GM21447 (cell line): ENCODE results near the gene RPL39.
"Not testable (repeated sequence)": the region's sequence is repeated elsewhere in the genome, so short reads cannot be mapped to it uniquely, and the experiment has no call there.

Experiments used
- ATAC-seq: cut with Tn5 transposase; IDR thresholded peaks from one replicate; pipeline ENCODE4 v1.9.1; 2021; ENCODE audit not compliant: unreplicated experiment

Gene RPL39

DNA sequence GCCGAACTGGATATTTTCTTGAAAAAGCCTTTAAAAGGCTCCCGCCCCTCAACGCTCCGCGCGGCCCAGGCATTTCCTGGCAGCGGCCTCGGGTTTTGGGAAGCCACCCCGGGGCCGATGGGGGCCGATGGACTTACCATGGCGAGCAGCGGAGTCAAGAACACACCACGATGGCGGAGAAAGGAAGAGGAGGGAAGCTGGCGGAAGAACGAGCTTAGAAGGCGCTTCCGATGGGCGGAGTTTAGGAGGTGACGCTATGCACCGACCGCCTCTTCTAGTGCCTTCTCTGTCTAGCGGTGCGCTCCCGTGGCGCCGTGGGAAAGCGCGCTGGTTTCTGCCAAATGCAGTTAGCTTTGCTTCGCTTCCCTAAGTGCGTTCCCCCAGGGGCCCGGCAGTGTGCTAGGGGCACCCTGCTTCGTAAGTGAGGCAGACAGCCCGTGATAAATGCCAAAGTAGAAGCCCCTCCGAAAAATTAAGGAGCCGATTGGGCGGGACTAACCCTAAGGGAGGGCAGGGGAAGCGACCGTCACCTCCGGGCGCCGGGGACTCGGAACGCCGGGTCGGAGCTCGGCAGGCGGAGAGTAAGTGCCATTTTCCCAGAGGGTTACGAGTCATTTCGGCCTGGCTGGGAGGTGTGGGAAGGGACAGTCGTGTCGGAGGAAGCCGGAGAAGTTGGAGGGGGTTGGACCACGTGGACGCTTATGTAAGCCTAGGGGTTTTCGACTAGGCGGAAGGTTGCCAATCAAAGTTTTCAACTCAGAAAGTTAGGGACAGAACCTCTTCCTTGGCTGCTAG is at the start of gene RPL39:
Gene RPL39 (minus strand): TSS at position 194 of the 795 bp plus-strand sequence. CDS start 54 bp downstream, at position 140.
- ATAC-seq: peak; percentile 84

DNA sequence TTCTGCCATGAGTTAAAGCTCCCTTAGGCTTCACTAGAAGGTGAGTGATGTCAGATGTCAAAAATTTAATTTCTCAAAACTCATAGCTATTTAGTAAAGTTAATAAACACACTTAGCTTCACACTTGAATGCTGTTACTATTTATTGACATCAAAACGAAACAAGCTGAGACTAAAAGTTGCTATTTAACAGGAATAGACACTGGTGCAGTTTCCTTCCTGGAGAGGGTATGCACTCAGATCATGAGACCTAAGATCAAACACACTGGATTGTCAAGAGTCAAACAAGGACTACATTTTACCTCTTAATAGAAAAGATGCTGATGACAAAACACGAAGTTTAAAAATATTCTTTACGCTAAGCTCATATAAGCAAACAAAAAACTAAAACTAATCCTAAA is 42.5 kb upstream of the RPL39 start:
- ATAC-seq: no peak

DNA sequence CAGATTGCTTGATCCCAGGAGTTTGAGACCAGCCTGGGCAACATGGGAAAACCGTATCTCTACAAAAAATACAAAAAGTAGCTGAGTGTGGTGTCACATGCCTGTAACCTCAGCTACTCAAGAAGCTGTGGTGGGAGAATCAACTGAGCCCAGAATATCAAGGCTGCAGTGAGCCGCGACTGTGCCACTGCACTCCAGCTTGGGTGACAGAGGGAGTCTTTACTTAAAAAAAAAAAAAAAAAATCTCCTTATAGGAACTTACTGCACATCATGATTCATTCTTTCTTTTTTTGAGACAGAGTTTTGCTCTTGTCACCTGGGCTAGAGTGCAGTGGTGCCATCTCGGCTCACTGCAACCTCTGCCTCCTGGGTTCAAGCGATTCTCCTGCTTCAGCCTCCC is 37.0 kb upstream of the RPL39 start:
- no peak for ATAC-seq

DNA sequence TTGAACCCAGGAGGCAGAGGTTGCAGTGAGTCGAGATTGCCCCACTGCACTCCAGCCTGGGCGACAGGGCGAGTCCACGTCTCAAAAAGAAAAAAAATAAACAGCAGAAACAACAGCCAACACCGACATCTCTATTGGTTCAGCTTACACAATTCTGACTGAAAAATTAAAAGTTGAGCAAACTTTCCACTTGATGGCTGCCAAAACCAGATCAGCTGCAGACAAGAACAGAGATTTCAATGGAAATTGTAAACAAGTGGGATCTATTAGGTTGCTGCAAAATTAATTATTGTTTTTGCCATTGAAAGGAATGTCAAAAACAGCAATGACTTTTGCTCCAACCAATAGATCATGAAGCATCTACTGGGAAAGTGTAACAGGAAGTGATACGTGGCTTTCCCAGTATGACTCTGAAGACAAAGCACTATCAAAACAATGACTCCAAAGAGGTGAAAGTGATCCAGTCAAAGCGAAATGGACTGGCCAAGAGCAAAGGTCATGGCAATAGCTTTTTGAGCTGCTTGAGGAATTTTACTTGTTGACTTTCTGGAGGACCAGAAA is 35.0 kb upstream of the RPL39 start:
- no peak for ATAC-seq

DNA sequence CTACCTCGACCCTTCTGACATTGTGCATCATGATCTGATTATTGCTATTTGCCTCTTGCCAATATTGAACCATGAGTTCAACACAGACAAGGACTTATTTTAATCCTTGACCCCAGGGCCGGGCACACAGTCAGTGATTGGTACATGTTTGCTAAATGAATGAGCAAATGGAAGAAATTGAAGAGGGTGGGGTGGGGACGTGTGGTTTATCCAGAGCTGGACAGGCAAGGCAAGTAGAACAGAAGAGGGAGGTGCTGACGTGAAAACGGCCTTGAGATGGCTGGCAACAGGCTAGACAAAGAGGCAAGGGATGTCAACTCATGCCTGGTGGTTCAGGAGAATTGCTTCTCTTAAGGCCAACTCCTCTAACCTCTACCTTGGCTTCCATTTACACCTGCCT is 32.8 kb upstream of the RPL39 start:
- not testable (repeated sequence) for ATAC-seq

DNA sequence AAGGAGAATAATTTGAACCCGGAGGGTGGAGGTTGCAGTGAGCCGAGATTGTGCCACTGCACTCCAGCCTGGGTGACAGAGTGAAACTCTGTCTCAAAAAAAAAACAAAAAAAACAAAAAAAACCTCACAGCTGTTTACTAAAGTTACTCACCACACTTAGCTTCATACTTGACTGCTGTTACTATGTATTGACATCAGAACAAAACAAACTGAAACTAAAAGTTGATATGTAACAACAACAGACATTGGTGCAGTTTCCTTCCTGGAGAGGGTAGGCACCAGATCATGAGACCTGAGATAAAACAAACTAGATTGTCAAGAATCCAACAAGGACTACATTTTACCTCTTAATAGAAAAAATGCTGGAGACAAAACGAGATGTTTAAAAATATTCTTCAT is 30.3 kb upstream of the RPL39 start:
- ATAC-seq: peak; percentile 99

DNA sequence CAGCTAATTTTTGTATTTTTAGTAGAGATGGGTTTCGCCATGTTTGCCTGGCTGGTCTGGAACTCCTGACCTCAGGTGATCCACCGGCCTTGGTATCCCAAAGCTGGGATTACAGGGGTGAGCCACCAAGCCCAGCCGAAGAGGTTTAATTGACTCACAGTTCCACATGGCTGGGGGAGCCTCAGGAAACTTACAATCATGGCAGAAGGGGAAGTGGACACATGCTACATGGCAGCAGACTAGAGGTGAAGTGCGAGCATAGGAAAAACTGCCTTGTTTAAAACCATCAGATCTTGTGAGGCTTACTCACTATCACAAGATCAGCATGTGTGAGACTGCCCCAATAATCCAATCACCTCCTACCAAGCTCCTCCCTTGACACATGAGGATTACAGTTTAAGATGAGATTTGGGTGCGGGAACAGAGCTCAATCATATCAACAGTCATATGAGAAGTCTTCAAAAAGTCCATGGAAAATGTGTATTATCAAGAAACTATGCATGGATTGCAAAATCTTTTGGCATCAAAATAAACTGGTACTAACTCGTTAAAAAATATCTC is 25.8 kb upstream of the RPL39 start:
- no peak for ATAC-seq

DNA sequence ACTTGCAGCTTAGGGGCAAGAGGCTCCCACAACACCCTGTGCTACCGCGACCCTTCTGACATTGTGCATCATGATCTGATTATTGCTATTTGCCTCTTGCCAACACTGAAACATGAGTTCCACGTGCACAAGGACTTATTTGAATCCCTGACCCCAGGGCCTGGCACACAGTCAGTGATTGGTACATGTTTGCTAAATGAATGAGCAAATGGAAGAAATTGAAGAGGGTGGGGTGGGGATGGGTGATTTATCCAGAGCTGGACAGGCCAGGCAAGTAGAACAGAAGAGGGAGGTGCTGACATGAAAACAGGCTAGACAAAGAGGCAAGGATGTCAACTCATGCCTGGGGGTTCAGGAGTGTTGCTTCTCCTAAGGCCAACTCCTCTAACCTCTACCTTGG is 24.9 kb upstream of the RPL39 start:
- ATAC-seq: no peak

DNA sequence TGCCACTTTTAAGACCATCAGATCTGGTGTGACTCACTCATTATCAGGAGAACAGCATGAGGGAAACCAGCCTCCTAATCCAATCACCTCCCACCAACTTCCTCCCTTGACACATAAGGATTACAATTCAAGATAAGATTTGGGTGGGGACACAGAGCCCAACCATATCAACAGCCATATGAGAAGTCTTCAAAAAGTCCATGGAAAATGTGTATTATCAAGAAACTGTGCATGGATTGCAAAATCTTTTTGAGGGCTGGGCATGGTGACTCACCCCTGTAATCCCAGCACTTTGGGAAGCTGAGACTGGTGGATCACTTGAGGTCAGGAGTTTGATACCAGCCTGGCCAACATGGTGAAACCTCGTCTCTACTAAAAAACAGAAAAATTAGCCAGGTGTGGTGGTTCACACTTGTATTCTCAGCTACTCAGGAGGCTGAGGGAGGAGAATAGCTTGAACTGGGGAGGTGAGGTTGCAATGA is 17.8 kb upstream of the RPL39 start:
- ATAC-seq: no peak

DNA sequence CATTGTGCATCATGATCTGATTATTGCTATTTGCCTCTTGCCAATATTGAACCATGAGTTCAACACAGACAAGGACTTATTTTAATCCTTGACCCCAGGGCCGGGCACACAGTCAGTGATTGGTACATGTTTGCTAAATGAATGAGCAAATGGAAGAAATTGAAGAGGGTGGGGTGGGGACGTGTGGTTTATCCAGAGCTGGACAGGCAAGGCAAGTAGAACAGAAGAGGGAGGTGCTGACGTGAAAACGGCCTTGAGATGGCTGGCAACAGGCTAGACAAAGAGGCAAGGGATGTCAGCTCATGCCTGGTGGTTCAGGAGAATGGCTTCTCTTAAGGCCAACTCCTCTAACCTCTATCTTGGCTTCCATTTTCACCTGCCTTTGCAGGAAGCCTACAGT is 17.0 kb upstream of the RPL39 start:
- ATAC-seq: not testable (repeated sequence)

DNA sequence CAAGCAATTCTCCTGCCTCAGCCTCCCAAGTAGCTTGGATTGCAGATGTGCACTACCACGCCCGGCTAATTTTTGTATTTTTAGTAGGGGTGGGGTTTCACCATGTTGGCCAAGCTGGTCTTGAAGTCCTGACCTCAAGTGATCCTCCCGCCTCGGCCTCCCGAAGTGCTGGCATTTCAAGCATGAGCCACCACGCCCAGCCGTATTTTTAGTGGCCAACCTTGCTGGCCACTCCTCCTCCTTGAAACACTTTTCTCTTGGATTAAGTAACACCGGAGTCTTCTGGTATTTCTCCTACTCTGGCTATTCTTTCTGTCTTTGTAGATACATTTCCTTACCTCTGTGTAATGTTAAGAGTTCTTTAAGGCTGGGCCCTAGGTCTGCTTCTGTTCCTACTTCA is 11.1 kb upstream of the RPL39 start:
- ATAC-seq: no peak

DNA sequence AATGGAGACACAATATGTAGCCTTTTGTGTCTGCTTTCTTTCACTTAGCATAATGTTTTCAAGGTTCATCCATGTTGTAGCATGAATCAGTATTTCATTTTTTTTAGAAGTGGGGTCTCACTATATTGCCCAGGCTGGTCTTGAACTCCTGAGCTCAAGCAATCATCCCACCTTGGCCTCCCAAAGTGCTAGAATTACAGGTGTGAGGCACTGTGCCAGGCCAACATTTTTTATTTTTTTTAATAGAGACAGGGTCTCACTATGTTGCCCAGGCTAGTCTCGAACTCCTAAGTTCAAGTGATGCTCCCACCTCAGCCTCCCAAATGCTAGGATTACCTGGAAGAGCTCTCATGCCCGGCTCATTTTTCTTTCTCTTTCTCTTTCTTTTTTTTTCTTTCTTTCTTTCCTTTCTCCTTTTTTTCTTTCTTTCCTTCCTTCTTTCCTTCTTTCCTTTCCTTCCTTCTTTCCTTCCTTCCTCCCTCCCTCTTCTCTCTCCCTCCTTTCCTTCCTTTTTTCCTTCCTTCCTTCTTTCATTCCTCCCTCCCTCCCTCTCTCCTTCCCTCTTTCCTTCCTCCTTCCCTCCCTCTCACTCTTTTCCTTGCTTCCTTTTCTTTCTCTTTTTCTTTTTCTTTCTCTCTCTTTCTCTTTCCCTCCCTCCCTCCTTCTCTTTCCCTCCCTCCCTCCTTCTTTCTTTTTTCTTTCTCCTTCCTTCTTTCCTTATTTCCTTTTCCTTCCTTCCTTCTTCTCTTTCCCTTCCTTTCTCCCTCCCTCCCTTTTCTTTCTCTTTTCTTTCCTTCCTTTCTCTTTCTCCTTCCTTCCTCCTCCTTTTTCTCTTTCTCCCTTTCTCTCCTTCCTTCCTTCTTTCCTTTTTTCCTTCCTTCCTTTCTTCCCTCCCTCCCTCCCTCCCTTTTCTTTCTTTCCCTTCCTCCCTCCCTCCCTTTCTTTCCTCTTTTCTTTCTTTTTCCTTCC is 10.1 kb upstream of the RPL39 start:
- no peak for ATAC-seq

DNA sequence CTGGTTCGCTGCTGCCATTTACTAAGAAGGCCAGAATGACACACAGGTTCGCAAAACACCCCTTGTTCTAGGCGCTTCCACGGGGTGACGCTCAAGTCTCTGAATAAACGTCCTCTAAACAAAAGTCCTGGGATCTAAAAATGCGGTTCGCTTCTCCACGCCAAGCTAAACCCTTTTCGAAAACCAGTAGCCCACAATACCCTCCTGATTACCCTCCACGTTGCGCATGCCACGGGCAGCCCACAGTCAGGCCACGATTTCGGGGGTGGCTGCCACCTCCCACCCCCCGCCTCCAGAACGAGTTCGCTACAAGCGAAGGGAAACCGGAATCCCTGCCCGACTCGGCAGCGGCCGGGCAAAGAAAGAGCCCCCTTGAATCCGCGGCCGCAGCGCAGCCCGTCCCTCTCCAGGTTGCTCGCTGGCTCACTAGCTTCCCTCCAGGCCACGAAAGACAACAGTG is 423 bp downstream of the RPL39 start:
- peak; percentile 24 for ATAC-seq

DNA sequence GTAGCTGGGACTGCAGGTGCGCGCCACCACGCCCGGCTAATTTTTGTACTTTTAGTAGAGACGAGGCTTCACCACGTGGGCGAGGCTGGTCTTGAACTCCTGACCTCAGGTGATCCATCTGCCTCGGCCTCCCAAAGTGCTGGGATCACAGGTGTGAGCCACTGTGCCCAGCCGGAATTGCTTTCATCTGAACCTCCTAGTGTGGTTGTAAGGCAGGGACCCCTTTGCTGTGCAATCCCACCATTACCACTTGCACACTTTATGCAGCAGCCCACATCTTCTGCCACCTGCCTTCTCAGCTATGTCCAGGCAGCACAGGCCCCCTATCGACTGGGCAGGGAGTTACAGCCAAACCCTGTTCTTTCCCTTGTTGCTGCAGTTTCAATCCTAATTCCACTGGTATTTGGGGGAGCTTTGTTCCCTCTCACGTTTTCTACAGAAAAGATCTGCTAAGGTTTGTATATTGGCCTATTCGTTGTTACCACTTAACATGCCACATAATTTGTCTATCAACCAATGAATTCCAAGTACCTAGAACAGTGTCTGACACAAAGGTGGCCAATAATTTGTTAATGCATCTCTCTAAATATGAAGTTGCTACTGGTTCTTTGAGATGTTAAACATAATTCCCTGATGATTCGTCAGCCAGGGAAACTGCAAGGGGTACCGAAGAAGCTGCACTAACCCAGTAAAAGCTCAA is 6.5 kb downstream of the RPL39 start:
- ATAC-seq: no peak

DNA sequence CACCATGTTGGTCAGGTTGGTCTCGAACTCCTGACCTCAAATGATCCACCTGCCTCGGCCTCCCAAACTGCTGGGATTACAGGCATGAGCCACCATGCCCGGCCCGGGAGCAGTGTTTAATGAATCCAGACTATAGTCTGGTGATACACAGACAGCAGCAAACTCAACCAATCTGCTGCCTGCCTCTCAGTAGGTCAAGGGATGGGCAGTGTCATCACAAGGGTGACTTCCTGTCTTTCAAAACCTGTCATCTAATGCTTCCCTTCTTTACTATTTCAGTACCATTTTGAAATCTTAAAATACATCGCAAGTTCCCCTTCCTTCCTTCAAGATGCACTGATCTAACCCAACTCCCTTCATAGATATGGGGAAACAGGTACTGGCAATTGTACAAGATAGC is 8.4 kb downstream of the RPL39 start:
- no peak for ATAC-seq

DNA sequence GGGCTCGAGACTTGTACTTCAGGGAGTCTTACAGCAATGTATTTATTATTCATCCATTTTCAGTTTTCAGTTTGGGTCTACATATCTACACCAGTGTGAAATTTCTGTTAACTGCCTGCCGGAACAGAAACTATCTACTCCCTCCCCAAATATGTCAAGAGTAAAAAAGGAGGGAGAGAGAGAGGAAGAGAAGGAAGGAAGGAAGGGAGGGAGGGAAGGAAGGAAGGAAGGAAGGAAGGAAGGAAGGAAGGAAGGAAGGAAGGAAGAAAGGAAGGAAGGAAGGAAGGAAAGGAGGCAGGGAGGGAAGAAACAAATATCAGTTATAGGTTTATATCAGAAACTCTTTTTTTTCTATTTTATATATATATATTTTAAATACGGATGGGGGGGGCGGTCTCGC is 12.6 kb downstream of the RPL39 start:
- no peak for ATAC-seq

DNA sequence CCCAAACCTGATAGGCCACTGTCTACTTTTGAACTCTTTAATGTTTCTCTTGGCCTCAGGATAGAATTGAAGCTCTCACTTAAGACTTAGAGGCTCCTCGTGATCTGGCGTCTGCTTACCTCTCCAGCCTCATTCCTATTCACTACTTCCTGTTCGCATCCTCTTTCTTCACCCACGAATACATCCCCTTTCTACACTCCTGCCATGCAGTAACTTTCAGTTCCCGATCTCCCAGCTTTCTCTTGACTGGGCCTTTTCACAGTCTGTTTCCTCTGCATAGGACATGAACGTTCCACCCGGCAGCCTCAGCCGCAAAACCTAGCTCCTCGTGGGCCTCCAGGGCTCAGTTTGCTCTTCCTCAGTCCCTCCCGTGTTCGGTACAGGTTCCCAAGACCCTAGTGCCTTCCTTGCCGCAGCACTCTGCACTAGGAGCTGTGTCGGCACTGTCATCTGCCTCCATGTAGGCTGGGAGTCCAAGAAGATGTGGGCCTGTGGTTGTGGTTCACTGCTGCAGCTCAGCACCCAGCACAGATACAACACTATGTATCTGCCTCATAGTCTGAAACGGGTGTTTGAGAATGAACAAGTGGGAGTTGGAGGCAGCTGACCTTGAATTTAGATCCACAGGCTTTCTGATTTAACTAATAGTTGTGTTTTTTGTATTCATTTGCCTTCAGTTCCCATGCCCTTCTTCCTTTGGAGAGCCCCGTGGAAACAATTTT is 15.8 kb downstream of the RPL39 start:
- ATAC-seq: no peak

DNA sequence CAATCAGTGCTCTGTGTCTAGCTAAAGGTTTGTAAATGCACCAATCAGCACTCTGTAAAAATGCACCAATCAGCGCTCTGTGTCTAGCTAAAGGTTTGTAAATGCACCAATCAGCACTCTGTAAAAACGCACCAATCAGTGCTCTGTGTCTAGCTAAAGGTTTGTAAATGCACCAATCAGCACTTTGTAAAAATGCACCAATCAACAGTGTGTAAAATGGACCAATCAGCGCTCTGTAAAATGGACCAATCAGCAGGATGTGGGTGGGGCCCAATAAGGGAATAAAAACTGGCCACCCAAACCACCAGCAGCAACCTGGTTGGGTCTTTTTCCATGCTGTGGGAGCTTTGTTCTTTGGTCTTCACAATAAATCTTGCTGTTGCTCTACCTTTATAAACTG is 22.0 kb downstream of the RPL39 start:
- ATAC-seq: not testable (repeated sequence)

DNA sequence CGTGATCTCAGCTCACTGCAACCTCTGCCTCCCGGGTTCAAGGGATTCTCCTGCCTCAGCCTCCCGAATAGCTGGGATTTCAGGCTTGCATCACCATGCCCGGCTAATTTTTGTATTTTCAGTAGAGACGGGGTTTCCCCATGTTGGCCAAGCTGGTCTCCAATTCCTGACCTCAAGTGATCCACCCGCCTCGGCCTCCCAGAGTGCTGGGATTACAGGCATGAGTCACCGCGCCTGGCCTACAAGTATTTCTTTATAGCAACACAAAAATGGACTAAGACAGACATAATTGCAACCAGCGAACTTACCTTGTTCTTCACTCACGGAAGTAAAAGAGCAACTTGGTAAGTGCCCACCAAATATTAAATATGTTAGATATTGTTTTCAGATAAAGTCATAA is 23.0 kb downstream of the RPL39 start:
- ATAC-seq: not testable (repeated sequence)
